ENCODE results near the gene NFE2L2.

Gene NFE2L2

GRCh38 chr2:177258059-177258458 is 6.5 kb downstream of the NFE2L2 start:
- no peak for TF ChIP-seq CTCF (IDR thresholded peaks at IDR 0.05; ENCODE audit: control insufficient read depth, insufficient read depth, low read depth, low read length, missing control alignments)
- H3K4me3 ChIP-seq (ENCODE audit: control insufficient read depth, low read depth, low read length): no peak overlapping the region
- DNase-seq (ENCODE audit: low read depth): no peak

- H3K4me3 ChIP-seq (ENCODE audit: control insufficient read depth, low read depth, low read length): no peak overlapping the region
- no peak for DNase-seq (ENCODE audit: low read depth)
- no peak for TF ChIP-seq CTCF (IDR thresholded peaks at IDR 0.05; ENCODE audit: control insufficient read depth, insufficient read depth, low read depth, low read length, missing control alignments)
Measured at GRCh38 chr2:177257471-177257870, 7.1 kb downstream of the NFE2L2 start.

- no peak for DNase-seq (ENCODE audit: low read depth)
- H3K4me3 ChIP-seq (ENCODE audit: control insufficient read depth, low read depth, low read length): no peak overlapping the region
- no peak for TF ChIP-seq CTCF (IDR thresholded peaks at IDR 0.05; ENCODE audit: control insufficient read depth, insufficient read depth, low read depth, low read length, missing control alignments)
Measured at GRCh38 chr2:177256695-177257094, 7.8 kb downstream of the NFE2L2 start.

- no peak overlapping the region for H3K4me3 ChIP-seq (ENCODE audit: control insufficient read depth, low read depth, low read length)
- no peak for DNase-seq (ENCODE audit: low read depth)
- TF ChIP-seq CTCF (IDR thresholded peaks at IDR 0.05; ENCODE audit: control insufficient read depth, insufficient read depth, low read depth, low read length, missing control alignments): no peak
Measured at GRCh38 chr2:177256026-177256425, 8.5 kb downstream of the NFE2L2 start.

GRCh38 chr2:177255227-177255601 is 9.3 kb downstream of the NFE2L2 start:
- DNase-seq (ENCODE audit: low read depth): no peak
- H3K4me3 ChIP-seq (ENCODE audit: control insufficient read depth, low read depth, low read length): no peak overlapping the region
- no peak for TF ChIP-seq CTCF (IDR thresholded peaks at IDR 0.05; ENCODE audit: control insufficient read depth, insufficient read depth, low read depth, low read length, missing control alignments)

GRCh38 chr2:177254433-177255226 is 9.9 kb downstream of the NFE2L2 start:
- no peak for DNase-seq (ENCODE audit: low read depth)

More at GRCh38 chr2:177254433-177255226, 9.9 kb downstream of the NFE2L2 start:
- peak; percentile 37 for TF ChIP-seq CTCF (IDR thresholded peaks at IDR 0.05; ENCODE audit: control insufficient read depth, insufficient read depth, low read depth, low read length, missing control alignments)
- H3K4me3 ChIP-seq (ENCODE audit: control insufficient read depth, low read depth, low read length): no peak overlapping the region

Measured in AG09309 (cell line).